Esophagus (tissue), 2 donors: ENCODE results near the gene RWDD1. TPM values are rescaled to one million over a fixed set of nuclear protein-coding genes. Genes with fewer than 3 reads are reported as not detected.

Experiments used
- H3K27ac ChIP-seq, 2 donors: one replicate each; pipeline ENCODE4 v1.5.1; 2013; ENCODE audit warnings: low read depth in 2 of 2, mild to moderate bottlenecking in 2 of 2, inconsistent platforms in 1 of 2, low read length in 1 of 2, moderate library complexity in 1 of 2
- H3K27me3 ChIP-seq, 2 donors: one replicate each; pipeline ENCODE4 v1.6.1; 2013; ENCODE audit warnings: low read length in 2 of 2, control low read depth in 1 of 2, mild to moderate bottlenecking in 1 of 2; ENCODE audit not compliant: insufficient read depth in 2 of 2, control insufficient read depth in 1 of 2
- H3K36me3 ChIP-seq, 2 donors: one replicate each; pipeline ENCODE4 v1.6.1; 2013; ENCODE audit warnings: low read length in 1 of 2; ENCODE audit not compliant: control insufficient read depth in 2 of 2, insufficient read depth in 2 of 2
- H3K4me1 ChIP-seq, 2 donors: one replicate each; pipeline ENCODE4 v1.6.1; 2013; ENCODE audit warnings: low read length in 1 of 2; ENCODE audit not compliant: control insufficient read depth in 2 of 2, insufficient read depth in 2 of 2
- H3K4me3 ChIP-seq, 2 donors: one replicate each; pipeline ENCODE4 v1.5.1; 2013; ENCODE audit warnings: low read length in 2 of 2, mild to moderate bottlenecking in 2 of 2, low read depth in 1 of 2, moderate library complexity in 1 of 2
- H3K9me3 ChIP-seq, 2 donors: one replicate each; pipeline ENCODE4 v1.6.1; 2013; ENCODE audit warnings: mild to moderate bottlenecking in 2 of 2, low read depth in 1 of 2, low read length in 1 of 2, moderate library complexity in 1 of 2; ENCODE audit not compliant: control insufficient read depth in 2 of 2, insufficient read depth in 1 of 2
- WGBS, 2 donors: extraction: QIAGEN DNeasy Blood & Tissue Kit; methylation state at CpG; one replicate each; pipeline ENCODE4 v1.1.7; 2013; 5-methylcytosine and 5-hydroxymethylcytosine counted together
- polyA plus RNA-seq, 2 donors: library from polyadenylated mRNA; stranded (reverse); fragments of 200-250 nt; gene quantifications; one replicate each; pipeline ENCODE4 v1.2.3, GENCODE V29; 2013
- donor health status: healthy with polysubstance abuse.
- donor health status: Bipolar disorder and iron deficiency.

RWDD1 gene
- polyA plus RNA-seq, 2 donors = 32.5 to 45.3 TPM

DNA sequence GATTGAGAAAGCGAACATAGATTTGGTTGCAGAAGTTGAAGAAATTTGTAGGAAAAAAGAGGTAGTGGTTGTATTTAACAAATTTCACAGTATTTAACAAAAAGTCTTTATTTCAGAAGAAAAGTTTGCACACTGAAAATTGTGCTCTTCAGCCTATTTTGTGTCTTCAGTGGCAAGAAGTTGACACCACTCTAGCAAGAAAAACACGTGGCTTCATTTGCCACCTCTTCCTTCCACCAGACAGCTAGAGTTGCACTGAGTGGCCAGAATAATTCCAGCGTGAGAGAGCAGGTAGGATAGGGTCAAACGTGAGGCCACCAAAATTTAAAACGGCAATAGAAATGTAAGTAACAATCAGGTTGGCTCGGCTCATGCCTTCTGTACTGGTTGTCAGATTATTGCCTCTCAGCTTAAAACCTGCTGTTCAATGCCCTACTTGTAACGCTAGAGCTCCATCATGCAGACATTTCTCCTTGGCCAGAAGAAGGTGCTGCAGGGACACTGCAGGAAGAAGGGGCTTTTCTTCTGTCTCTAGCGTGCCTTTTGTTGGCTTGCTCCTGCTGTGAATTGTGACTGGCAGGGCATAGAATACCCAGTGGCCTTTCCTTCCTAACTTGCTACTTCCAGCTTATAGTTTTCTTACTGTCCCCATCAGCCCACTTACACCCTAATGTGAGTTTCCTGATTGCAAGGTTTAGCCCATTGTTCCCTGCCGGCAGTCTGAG, 37.9 kb upstream of the RWDD1 start:
- H3K9me3 ChIP-seq = no peaks in the 10 kb centered on the region
- H3K27ac ChIP-seq = no peak overlapping the region
- no peaks in the 10 kb centered on the region for H3K36me3 ChIP-seq
- H3K27me3 ChIP-seq = no peaks in the 10 kb centered on the region
- 75 to 76% methylated on average over 9 of the region's 9 CpGs for WGBS, 2 donors
- H3K4me3 ChIP-seq = no peak overlapping the region
- no peaks in the 10 kb centered on the region for H3K4me1 ChIP-seq

DNA sequence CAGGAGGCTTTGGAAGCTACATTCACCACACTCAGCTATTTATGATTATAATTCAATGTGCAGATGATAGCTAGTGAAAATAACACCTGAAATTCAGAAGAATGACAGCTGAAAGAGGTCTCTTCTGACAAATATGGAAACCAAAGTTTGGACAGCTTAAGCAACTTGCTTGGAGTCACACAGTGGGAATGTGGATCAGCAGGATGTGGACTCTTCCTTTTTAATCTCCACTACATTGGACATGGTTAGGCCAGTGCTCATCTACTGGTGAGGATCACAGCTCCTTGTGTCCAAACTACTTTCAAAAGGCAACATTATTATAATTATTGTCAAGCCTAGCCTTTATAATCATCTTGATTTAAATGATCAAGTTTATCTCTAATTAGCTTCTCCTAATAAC, 36.2 kb upstream of the RWDD1 start:
- Histone ChIP-seq H3K9me3 (no peaks in the 10 kb centered on the region), H3K4me3 (no peak overlapping the region), H3K27me3 (no peaks in the 10 kb centered on the region), H3K27ac (no peak overlapping the region), H3K36me3 (no peaks in the 10 kb centered on the region), H3K4me1 (no peaks in the 10 kb centered on the region)

DNA sequence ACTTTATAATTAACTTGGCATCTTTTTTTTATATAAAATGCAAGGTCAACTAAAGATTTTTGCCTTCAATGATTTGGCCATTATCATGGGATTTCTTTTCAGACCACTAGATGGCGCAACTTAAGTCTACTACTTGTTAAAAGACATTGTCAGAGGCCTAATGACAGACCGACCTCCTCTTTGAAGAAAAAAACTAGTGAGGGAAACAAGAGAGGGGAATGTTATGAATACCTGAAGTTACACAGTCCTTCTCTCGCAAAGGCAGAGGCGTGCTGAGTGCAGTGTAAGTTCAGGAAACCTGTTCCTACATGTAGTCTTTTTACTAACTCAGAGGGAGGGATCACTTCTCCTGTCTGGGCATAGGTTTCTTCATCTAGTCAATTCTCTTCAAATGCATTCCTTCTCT, 35.1 kb upstream of the RWDD1 start:
- Histone ChIP-seq H3K27ac (no peak overlapping the region), H3K9me3 (no peaks in the 10 kb centered on the region), H3K27me3 (no peaks in the 10 kb centered on the region), H3K4me1 (no peaks in the 10 kb centered on the region), H3K4me3 (no peak overlapping the region), H3K36me3 (no peaks in the 10 kb centered on the region)
- WGBS, 2 donors = 7 to 8% methylated on average over 4 of the region's 4 CpGs

DNA sequence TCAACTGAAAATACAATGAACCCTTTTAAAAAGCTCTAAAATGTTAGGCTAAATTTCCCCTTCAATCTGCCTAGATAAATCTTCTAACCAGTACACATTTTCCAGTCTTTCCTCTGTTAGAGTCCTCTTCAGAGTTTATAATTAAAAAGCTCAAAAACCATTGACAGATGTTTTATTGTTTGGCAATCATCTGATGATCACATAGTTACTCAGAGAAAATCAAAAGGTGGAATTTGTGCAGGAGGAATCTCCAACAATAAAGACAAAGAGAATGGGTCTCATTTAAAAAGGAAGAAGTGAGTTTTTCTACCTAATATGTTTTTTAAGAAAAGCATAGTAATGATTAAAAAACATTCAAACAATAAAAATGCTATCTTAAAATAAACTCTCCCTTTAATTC, 28.9 kb upstream of the RWDD1 start:
- no peak overlapping the region for H3K27ac ChIP-seq
- H3K4me3 ChIP-seq = no peak overlapping the region
- no peaks in the 10 kb centered on the region for H3K36me3 ChIP-seq
- H3K4me1 ChIP-seq = no peaks in the 10 kb centered on the region
- H3K9me3 ChIP-seq = no peaks in the 10 kb centered on the region
- no peaks in the 10 kb centered on the region for H3K27me3 ChIP-seq

DNA sequence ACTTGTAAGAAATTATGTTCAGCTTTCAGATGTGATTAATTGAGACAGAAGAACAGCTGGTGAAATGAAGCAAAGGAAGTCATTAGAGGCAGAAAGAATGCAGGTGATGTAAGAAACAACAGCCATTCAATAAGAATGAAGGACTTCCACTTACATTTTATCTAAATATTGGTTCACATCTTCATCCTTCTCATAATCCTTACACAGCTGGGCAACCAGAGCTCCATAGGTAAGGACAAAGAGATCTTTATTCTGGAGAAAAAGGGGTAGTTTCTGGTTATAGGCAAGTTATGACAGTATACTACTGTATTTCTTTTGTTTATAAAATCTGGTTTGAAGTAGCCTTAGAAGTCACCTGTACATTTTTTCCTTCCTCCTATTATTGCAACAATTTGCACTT, 28.2 kb upstream of the RWDD1 start:
- Histone ChIP-seq H3K36me3 (no peaks in the 10 kb centered on the region), H3K9me3 (no peaks in the 10 kb centered on the region), H3K4me1 (no peaks in the 10 kb centered on the region), H3K27me3 (no peaks in the 10 kb centered on the region), H3K4me3 (no peak overlapping the region), H3K27ac (no peak overlapping the region)

DNA sequence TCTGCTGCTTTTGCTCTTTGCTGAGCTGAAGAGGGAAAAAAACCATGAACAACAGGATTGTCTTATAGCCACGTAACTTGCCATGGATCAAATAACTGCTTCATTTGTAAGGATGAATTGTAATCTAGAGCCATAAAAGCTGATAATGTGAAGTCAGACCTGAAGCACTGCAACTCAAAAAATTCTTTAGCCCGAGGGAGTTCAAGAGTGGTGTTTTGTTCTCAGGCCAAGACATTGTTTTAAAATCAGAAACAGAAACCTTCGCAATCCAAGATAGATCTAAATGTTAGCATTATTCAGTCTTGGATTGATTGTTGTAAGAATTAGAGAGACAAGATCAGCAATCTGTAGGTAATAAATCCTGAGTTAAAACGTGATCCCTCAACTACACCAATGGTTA, 25.7 kb upstream of the RWDD1 start, which contains the start of gene TRAPPC3L:
TSS of gene TRAPPC3L (minus strand) at position 34 of the 400 bp plus-strand sequence. CDS start 170 bp downstream, outside the sequence.
- H3K4me3 ChIP-seq = no peak within 1 kb of the TSS
- no peaks in the 10 kb centered on the region for H3K9me3 ChIP-seq
- no peak within 1 kb of the TSS for H3K27ac ChIP-seq
- no peaks in the 10 kb centered on the region for H3K36me3 ChIP-seq
- WGBS, 2 donors = 40 to 45% methylated on average over 4 of the region's 4 CpGs
- no peaks in the 10 kb centered on the region for H3K27me3 ChIP-seq
- H3K4me1 ChIP-seq = no peaks in the 10 kb centered on the region

DNA sequence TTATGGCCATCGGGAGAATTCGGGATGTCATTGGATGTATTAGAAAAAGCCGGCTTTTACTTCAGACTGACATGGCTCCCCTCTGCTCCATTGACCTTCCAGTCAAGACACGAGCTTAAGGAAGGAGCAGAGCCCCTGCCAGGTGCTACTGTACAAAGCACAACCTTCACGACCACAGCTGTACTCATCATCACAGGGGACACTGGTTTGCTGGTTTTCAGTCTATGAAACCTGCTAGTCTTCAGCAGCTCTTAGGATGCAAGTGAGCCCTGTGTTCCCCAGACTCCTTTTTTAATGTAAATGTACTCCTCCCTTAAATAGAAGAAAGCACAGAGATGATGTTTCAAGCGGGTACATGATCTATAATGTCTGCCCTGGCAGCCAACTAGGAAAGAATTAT, 23.9 kb upstream of the RWDD1 start:
- no peaks in the 10 kb centered on the region for H3K27me3 ChIP-seq
- no peak overlapping the region for H3K4me3 ChIP-seq
- no peaks in the 10 kb centered on the region for H3K9me3 ChIP-seq
- WGBS, 2 donors = 88 to 90% methylated on average over 6 of the region's 6 CpGs
- no peak overlapping the region for H3K27ac ChIP-seq
- H3K4me1 ChIP-seq = no peaks in the 10 kb centered on the region
- H3K36me3 ChIP-seq = no peaks in the 10 kb centered on the region

DNA sequence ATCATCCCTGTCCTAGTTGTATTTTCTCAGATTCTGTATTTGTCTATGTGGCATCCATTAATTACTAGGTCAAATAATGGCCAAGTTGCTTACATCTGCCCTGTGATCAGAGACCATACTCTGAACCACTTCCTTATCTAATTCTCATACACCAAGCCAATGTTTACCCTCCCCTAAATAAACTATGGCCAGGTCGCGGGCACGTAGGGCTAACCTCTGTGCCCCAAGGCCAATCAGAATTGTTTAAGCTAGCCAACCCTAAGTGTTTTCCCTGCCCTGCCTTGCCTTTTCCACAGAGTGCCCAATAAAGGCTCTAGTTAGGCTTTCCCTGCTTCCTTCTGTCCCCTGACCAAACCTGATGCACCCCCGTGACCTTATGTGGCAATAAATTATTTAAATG, 20.5 kb upstream of the RWDD1 start:
- no peaks in the 10 kb centered on the region for H3K27me3 ChIP-seq
- H3K27ac ChIP-seq = no peak overlapping the region
- WGBS, 2 donors = 45 to 48% methylated on average over 4 of the region's 4 CpGs
- no peaks in the 10 kb centered on the region for H3K4me1 ChIP-seq
- no peak overlapping the region for H3K4me3 ChIP-seq
- no peaks in the 10 kb centered on the region for H3K9me3 ChIP-seq
- H3K36me3 ChIP-seq = no peaks in the 10 kb centered on the region

DNA sequence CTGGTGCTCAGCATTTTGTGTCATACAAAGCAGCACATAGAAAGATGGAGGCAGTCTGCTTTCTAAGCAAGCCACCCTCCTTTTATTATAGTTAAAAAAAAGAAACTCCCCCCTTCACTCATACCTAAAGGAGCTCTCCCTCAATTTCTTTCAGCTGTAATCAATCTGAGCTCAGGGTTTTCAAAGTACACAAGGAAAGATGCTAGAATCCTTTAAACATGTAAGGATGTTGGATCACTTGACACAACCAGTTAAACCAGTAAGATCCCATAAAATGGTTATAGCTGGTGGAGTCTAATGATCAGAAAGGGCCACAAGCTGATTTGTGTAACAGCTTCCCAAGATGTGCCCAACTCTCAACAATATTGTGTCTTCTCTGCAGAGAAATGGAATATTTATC, 17.9 kb upstream of the RWDD1 start, which contains the start of gene CALHM4:
TSS of gene CALHM4 (plus strand) at position 301 of the 400 bp plus-strand sequence. CDS start at position 344, 43 bp downstream.
- Histone ChIP-seq H3K9me3 (no peaks in the 10 kb centered on the region), H3K4me3 (no peak within 1 kb of the TSS), H3K27me3 (no peaks in the 10 kb centered on the region), H3K4me1 (peaks cover 0 to 3% of the 10 kb centered on the region in 2 donors), H3K27ac (no peak within 1 kb of the TSS), H3K36me3 (no peaks in the 10 kb centered on the region)

DNA sequence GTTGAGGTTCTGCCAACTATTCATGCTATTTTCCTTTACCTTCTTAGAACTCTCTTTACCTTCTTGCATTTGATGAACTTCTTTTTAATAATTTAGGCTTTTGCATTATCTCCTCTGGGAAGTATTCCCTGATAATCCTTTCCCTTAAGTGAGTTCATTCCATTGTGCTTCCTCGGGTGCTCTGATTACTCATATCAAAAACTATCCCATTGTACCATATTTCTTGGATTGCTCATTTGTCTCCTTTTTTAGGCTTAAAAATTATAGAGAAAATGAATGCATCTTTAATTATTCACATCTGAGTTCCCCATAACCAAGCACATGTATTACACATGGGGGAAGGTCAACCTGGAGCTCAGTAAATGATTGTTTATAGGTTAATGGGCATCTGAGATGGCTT, 15.2 kb upstream of the RWDD1 start:
- Histone ChIP-seq H3K36me3 (no peaks in the 10 kb centered on the region), H3K4me3 (no peak overlapping the region), H3K27me3 (no peaks in the 10 kb centered on the region), H3K27ac (no peak overlapping the region), H3K9me3 (no peaks in the 10 kb centered on the region), H3K4me1 (peaks cover 0 to 3% of the 10 kb centered on the region in 2 donors)
- 46 to 64% methylated on average over 1 of the region's 1 CpG for WGBS, 2 donors
